Activated naive CD4-positive, alpha-beta T cell treated with anti-CD3 and anti-CD28 coated beads, Interleukin-2, amount 50 U/mL, for 72 hours (primary cell): ENCODE results near the gene ACTR5. TPM values are rescaled to one million over a fixed set of nuclear protein-coding genes. Genes with fewer than 3 reads are reported as not detected.

Experiments
- ATAC-seq, 2 donors: fragments of 150-1000 bp; cut with Tn5 transposase; 2 replicates each; pipeline ENCODE4 v1.10.0; 2021; ENCODE audit warnings: mild to moderate bottlenecking in 2 of 2, moderate library complexity in 2 of 2
- DNase-seq, 2 donors: peaks; one replicate each; pipeline ENCODE4 v3.0.0; 2021 to 2022; ENCODE audit warnings: low spot score in 2 of 2
- H3K27ac Mint-ChIP-seq, 2 donors: one replicate each; pipeline ENCODE4 v1.8.0; 2022; ENCODE audit warnings: mild to moderate bottlenecking in 2 of 2, mixed read lengths in 2 of 2
- H3K36me3 Mint-ChIP-seq, 2 donors: one replicate each; pipeline ENCODE4 v1.8.0; 2022; ENCODE audit warnings: mixed read lengths in 2 of 2
- H3K9me3 Mint-ChIP-seq, 2 donors: one replicate each; pipeline ENCODE4 v1.8.0; 2022; ENCODE audit warnings: mixed read lengths in 2 of 2
- total RNA-seq, 2 donors: library from RNA; stranded (reverse); gene quantifications; one replicate each; pipeline ENCODE4 v1.2.3, GENCODE V29; 2022

Gene ACTR5
- total RNA-seq, 2 donors from 2014 or later: 7.2 to 11.7 TPM

- no peaks in the 10 kb centered on the region for H3K9me3 Mint-ChIP-seq
- DNase-seq: no peak
- no peak for ATAC-seq
- H3K27ac Mint-ChIP-seq: no peak overlapping the region
- peaks cover 16 to 21% of the 10 kb centered on the region in 2 donors for H3K36me3 Mint-ChIP-seq
Measured at GRCh38 chr20:38752029-38752428, 3.8 kb downstream of the ACTR5 start.

GRCh38 chr20:38754924-38755323 lies 6.7 kb downstream of the ACTR5 start:
- Mint-ChIP-seq H3K9me3 (no peaks in the 10 kb centered on the region), H3K36me3 (peaks cover 21 to 27% of the 10 kb centered on the region in 2 donors), H3K27ac (no peak overlapping the region)
- DNase-seq (no peak), ATAC-seq (no peak)

- Mint-ChIP-seq H3K9me3 (no peaks in the 10 kb centered on the region), H3K36me3 (peaks cover 21 to 32% of the 10 kb centered on the region in 2 donors), H3K27ac (peak overlapping the region in 1 of 2 donors; percentile 52)
- no peak for ATAC-seq
- no peak for DNase-seq
Measured at GRCh38 chr20:38755324-38755910, 7.2 kb downstream of the ACTR5 start.

GRCh38 chr20:38757145-38757775 lies 9.0 kb downstream of the ACTR5 start:
- ATAC-seq: no peak
- DNase-seq: no peak
- Mint-ChIP-seq H3K36me3 (peaks cover 27 to 36% of the 10 kb centered on the region in 2 donors), H3K9me3 (no peaks in the 10 kb centered on the region), H3K27ac (no peak overlapping the region)

GRCh38 chr20:38759106-38759505 lies 10.8 kb downstream of the ACTR5 start:
- DNase-seq (no peak), ATAC-seq (no peak)
- peaks cover 21 to 49% of the 10 kb centered on the region in 2 donors for H3K36me3 Mint-ChIP-seq
- H3K9me3 Mint-ChIP-seq: no peaks in the 10 kb centered on the region
- no peak overlapping the region for H3K27ac Mint-ChIP-seq

GRCh38 chr20:38760978-38761377 lies 12.7 kb downstream of the ACTR5 start:
- Mint-ChIP-seq H3K27ac (peak overlapping the region in 1 of 2 donors; percentile 37), H3K36me3 (peaks cover 19 to 35% of the 10 kb centered on the region in 2 donors), H3K9me3 (no peaks in the 10 kb centered on the region)
- ATAC-seq (no peak), DNase-seq (no peak)

GRCh38 chr20:38762174-38762573 lies 13.9 kb downstream of the ACTR5 start:
- ATAC-seq: no peak
- DNase-seq: no peak
- Mint-ChIP-seq H3K9me3 (no peaks in the 10 kb centered on the region), H3K27ac (peak overlapping the region; percentile 5 to 15), H3K36me3 (peaks cover 19 to 35% of the 10 kb centered on the region in 2 donors)

GRCh38 chr20:38763616-38764015 lies 15.4 kb downstream of the ACTR5 start:
- Mint-ChIP-seq H3K9me3 (no peaks in the 10 kb centered on the region), H3K36me3 (peaks cover 19 to 38% of the 10 kb centered on the region in 2 donors), H3K27ac (peak overlapping the region in 1 of 2 donors; percentile 7)
- DNase-seq: no peak
- ATAC-seq: no peak

- Mint-ChIP-seq H3K9me3 (no peaks in the 10 kb centered on the region), H3K36me3 (peaks cover 19 to 33% of the 10 kb centered on the region in 2 donors), H3K27ac (no peak overlapping the region)
- ATAC-seq (peak; percentile 99 to 100), DNase-seq (peak in 1 of 2 donors; percentile 41)
Measured at GRCh38 chr20:38764567-38765318, 16.5 kb downstream of the ACTR5 start.

GRCh38 chr20:38766071-38766470 lies 17.8 kb downstream of the ACTR5 start:
- ATAC-seq (no peak), DNase-seq (no peak)
- H3K9me3 Mint-ChIP-seq: no peaks in the 10 kb centered on the region
- H3K36me3 Mint-ChIP-seq: peaks cover 19 to 24% of the 10 kb centered on the region in 2 donors
- H3K27ac Mint-ChIP-seq: no peak overlapping the region

GRCh38 chr20:38769376-38770295 lies 21.4 kb downstream of the ACTR5 start:
- peaks cover 0 to 8% of the 10 kb centered on the region in 2 donors for H3K9me3 Mint-ChIP-seq
- DNase-seq: no peak
- H3K27ac Mint-ChIP-seq: peak overlapping the region; percentile 61 to 88
- peaks cover 25 to 39% of the 10 kb centered on the region in 2 donors for H3K36me3 Mint-ChIP-seq
- no peak for ATAC-seq

- Mint-ChIP-seq H3K9me3 (peaks cover 0 to 8% of the 10 kb centered on the region in 2 donors), H3K36me3 (peaks cover 27 to 39% of the 10 kb centered on the region in 2 donors), H3K27ac (no peak overlapping the region)
- DNase-seq: no peak
- ATAC-seq: no peak
Measured at GRCh38 chr20:38770546-38770945, 22.3 kb downstream of the ACTR5 start.

- peaks cover 23 to 39% of the 10 kb centered on the region in 2 donors for H3K36me3 Mint-ChIP-seq
- DNase-seq: no peak
- ATAC-seq: no peak
- H3K9me3 Mint-ChIP-seq: peaks cover 0 to 8% of the 10 kb centered on the region in 2 donors
- H3K27ac Mint-ChIP-seq: peak overlapping the region in 1 of 2 donors; percentile 74
Measured at GRCh38 chr20:38770970-38771369, 22.7 kb downstream of the ACTR5 start.

- Mint-ChIP-seq H3K36me3 (peaks cover 22 to 39% of the 10 kb centered on the region in 2 donors), H3K27ac (peak overlapping the region in 1 of 2 donors; percentile 74), H3K9me3 (peaks cover 0 to 8% of the 10 kb centered on the region in 2 donors)
- DNase-seq: no peak
- no peak for ATAC-seq
Measured at GRCh38 chr20:38771621-38772020, 23.4 kb downstream of the ACTR5 start.

GRCh38 chr20:38774167-38774566 lies 25.9 kb downstream of the ACTR5 start:
- Mint-ChIP-seq H3K36me3 (peaks cover 22 to 32% of the 10 kb centered on the region in 2 donors), H3K27ac (no peak overlapping the region), H3K9me3 (peaks cover 0 to 8% of the 10 kb centered on the region in 2 donors)
- ATAC-seq (no peak), DNase-seq (no peak)

- peaks cover 22 to 29% of the 10 kb centered on the region in 2 donors for H3K36me3 Mint-ChIP-seq
- H3K9me3 Mint-ChIP-seq: peaks cover 0 to 8% of the 10 kb centered on the region in 2 donors
- ATAC-seq: no peak
- no peak for DNase-seq
- no peak overlapping the region for H3K27ac Mint-ChIP-seq
Measured at GRCh38 chr20:38776363-38776762, 28.1 kb downstream of the ACTR5 start.
